A549 (cell line): ENCODE data around the gene TARP.

Experiments used
- CHD2 ChIP-seq: fragments of 150-350 bp; IDR thresholded peaks from 2 replicates; pipeline ENCODE4 v1.6.1; 2014; ENCODE audit warnings: low read length; ENCODE audit not compliant: partially characterized antibody
- CHD4 ChIP-seq: fragments of 200-600 bp; sonication (generic); IDR thresholded peaks from 2 replicates; pipeline ENCODE4 v1.6.1; 2016; ENCODE audit warnings: antibody characterized with exemption, mild to moderate bottlenecking, borderline replicate concordance
- CTCF ChIP-seq: fragments of >200 bp; sonication (Bioruptor Twin); formaldehyde crosslinking; IDR thresholded peaks from 3 replicates; pipeline ENCODE4 v1.5.1; 2016
- JUN ChIP-seq, 2 experiments: fragments of >200 bp; sonication (Bioruptor Twin); formaldehyde crosslinking; IDR thresholded peaks; 2 replicates in 1 of 2; 3 replicates in 1 of 2; pipeline ENCODE4 v1.6.1; 2016 to 2017
- MAZ ChIP-seq: fragments of 150-350 bp; IDR thresholded peaks from 2 replicates; pipeline ENCODE4 v1.6.1; 2014; ENCODE audit warnings: antibody characterized with exemption, low read depth, low read length, borderline replicate concordance
- POLR2A ChIP-seq: IDR thresholded peaks from 2 replicates; pipeline ENCODE4 v1.6.1; 2012; ENCODE audit warnings: mild to moderate bottlenecking, low read length
- RAD21 ChIP-seq, 2 experiments: fragments of >200 bp in 1 of 2; sonication (Bioruptor Twin) in 1 of 2; formaldehyde crosslinking in 1 of 2; IDR thresholded peaks in 1 of 2; conservative IDR thresholded peaks in 1 of 2; 2 replicates in 1 of 2; 3 replicates in 1 of 2; pipeline ENCODE4 v1.6.1; 2012 to 2018; ENCODE audit warnings: inconsistent platforms in 1 of 2
- RFX5 ChIP-seq: fragments of 450-650 bp; IDR thresholded peaks from 2 replicates; pipeline ENCODE4 v1.7.1; 2014; ENCODE audit warnings: antibody characterized with exemption, mild to moderate bottlenecking, moderate library complexity

- TF ChIP-seq CHD4 = no peak
- TF ChIP-seq CTCF = no peak
- no peak for TF ChIP-seq JUN (IDR thresholded peaks at IDR 0.05)
- no peak for TF ChIP-seq RAD21 (conservative IDR thresholded peaks at IDR 0.05 in 1 of 2, IDR thresholded peaks at IDR 0.05 in 1 of 2)
- no peak for TF ChIP-seq POLR2A
- TF ChIP-seq CHD2 = no peak
- no peak for TF ChIP-seq RFX5
- no peak for TF ChIP-seq MAZ
Observed at GRCh38 chr7:38310591-38311101, 37.2 kb upstream of the TARP start.
